Tongue (tissue), 2 donors: ENCODE measurements around the gene DCAF5. TPM values are rescaled to one million over a fixed set of nuclear protein-coding genes. Genes with fewer than 3 reads are reported as not detected.
"Not testable (repeated sequence)": the region's sequence is repeated elsewhere in the genome, so short reads cannot be mapped to it uniquely, and the experiment has no call there.

Source experiments
- DNase-seq: peaks from one replicate; pipeline ENCODE4 v3.0.0-alpha.2; 2015
- total RNA-seq: library from RNA; depleted of rRNA; stranded (reverse); fragments of >200 nt; gene quantifications from one replicate; pipeline ENCODE4 v1.2.3, GENCODE V29; 2014

Gene DCAF5
- total RNA-seq, 1 donor from 2014 or later, result 34.3 TPM

DNA sequence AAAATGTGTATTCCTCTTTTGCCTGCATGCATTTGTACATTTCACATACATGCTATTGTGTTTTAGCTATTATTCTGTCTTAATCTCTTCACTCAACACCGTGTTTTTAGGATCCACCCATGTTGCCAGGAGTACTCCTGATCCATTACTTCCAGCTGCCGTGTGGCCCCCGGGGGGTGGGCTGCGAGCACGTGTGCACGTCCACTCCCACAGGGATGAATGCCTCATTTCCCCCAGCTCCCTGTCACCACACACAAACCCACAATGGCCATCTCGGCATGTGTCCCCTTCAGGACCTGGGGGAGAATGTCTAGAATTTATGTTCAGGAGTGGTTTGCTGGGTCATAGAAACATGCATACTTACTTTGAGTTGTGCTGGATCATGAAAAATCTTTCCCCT lies 111.1 kb downstream of the DCAF5 start:
- DNase-seq, result no peak

- DNase-seq, result no peak
These were observed 112.6 kb downstream of the DCAF5 start for GRCh38 chr14:69040353-69040752.

DNA sequence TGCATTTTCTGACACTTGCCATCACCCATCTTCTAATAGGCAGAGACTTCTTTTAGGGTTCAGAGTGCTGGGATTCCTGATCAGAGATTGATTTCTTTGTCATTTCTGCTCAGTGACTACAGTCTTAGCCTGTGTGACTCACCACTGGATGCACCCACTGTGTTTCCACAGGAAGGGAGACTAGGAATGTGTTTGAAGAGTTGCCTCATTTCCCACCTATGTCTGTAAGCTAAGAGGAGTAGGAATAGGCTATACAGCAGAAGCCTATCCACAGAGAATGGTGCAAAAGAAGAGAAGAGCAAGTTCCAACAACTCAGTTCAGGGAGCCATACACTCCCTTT lies 113.7 kb downstream of the DCAF5 start:
- no peak for DNase-seq

GRCh38 chr14:69038455-69039287 lies 114.2 kb downstream of the DCAF5 start:
- DNase-seq, result peak; percentile 52

DNA sequence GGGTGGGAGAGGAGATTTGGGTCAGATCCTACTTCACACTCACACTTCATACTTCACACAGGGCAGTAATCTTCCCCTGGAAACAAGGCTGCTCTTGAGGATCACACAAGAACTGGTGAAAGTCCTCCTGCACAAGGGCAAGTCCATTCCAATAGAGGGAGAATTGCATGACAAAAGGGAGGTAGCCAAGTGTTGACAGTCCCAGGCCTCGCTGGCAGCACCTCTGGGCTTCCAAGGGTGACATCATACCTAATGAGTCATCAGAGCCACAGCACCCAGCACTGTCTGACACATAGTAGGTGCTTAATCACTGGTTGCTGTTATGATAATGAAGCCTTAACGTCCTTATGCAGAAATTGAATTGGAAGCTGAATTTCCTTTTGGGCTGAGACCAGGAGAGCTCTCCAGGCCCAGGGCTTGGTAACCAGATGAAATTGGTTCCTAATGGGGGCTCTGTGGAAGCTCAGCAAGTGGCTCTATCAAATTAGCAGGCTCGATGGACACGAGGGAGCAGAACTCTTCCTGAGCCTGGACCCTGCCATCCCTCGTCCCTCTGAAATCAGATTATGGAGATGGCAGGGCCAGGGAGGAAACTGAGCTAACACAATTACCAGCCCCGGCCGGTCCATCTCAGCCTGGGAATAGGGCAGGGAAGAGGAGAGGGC lies 115.0 kb downstream of the DCAF5 start:
- no peak for DNase-seq

GRCh38 chr14:69036757-69037506 lies 116.0 kb downstream of the DCAF5 start:
- DNase-seq, result no peak

DNA sequence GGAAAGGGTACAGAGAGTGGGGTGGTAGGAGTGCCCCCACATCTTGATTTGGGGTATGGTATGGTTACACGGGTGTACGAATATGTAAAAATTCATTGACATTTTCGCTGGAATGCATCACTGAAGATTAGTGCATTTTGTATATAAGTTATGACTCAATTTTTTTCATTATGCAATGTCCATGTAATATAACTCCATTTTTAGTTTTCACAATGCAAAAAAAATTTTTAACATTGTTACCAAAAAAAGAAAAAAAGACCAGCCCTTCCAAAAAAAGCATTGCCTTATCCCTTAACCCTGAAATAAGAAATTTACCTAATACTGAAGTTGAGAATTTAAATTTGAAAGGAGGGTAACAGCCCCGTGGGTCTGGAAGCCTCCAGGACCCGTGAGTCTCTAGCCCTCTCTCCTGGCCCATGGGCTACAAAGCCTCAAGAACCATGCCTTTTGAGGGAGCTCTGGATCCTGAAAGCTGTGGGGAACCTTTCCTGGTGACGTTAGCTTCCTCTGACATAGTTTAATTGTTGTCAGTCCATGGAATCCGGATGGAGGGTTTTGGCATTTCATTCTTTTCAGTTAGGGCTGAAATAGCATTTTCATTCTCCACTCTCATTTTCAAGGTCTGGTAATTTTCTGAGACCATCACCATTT lies 118.2 kb downstream of the DCAF5 start:
- no peak for DNase-seq

GRCh38 chr14:69027242-69027913 lies 125.5 kb downstream of the DCAF5 start:
- DNase-seq, result no peak

GRCh38 chr14:69023035-69023434 lies 129.9 kb downstream of the DCAF5 start:
- no peak for DNase-seq

GRCh38 chr14:69022093-69022492 lies 130.8 kb downstream of the DCAF5 start:
- DNase-seq, result not testable (repeated sequence)

GRCh38 chr14:69017706-69018105 lies 135.2 kb downstream of the DCAF5 start:
- no peak for DNase-seq

DNA sequence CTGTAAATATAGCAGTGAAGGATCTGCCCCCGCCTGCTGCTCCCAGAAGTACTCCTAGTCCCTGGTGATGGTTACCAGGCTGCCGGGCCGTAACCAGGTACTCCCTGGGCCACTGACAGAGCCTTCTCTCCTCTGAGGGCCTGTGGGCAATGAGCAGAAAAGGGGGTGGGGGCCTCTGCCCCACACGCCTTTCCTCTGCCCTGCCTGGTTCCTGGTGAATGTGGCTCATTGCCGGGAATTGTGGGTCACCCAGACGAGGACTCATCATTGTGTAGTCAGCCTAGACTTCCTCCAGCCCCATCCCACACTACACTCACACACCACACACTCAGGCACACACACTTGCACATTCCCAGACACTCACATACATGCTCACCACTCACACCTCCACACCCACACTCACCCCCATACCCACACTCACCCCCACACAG lies 138.1 kb downstream of the DCAF5 start:
- DNase-seq, result no peak

DNA sequence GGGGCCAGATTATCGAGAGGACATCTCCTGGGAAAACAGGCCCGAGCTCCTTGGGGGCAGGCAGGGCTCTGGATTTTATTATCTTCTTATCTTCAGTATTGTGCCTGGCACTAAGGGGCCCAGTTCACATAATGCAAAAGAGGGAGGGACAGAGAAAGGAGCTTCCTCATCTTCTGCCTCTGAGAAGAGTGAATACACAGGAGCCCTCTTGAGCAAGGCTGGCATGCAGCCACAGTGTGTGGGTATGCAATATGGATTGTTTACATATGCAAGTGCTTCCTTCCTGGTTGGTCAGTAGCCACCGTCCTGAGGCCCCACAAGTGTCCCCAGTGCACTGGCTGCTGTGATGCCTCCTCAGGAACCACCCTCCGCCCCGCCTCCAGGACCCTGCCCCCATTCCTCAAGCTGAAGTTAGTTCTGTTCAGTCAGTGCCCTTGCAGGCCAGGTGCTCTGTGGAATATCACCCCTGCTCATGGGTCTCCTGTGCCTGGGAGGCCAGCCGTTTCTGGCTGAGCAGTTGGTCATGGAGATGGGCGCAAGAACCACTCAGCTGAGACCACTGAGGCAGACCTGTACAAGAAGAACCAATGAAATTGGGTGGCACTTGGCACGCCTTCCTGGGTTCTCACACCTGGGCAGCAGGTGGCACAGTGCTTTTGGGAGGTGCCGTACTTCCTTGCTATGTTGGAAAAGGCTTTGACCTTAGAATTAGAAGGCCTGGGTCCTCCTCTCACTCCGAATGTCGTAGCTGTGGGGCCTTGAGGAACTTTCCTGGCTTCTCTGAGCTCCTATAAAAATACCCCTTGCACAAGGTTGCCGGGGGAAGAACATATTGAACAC lies 138.8 kb downstream of the DCAF5 start:
- DNase-seq, result peak; percentile 55

DNA sequence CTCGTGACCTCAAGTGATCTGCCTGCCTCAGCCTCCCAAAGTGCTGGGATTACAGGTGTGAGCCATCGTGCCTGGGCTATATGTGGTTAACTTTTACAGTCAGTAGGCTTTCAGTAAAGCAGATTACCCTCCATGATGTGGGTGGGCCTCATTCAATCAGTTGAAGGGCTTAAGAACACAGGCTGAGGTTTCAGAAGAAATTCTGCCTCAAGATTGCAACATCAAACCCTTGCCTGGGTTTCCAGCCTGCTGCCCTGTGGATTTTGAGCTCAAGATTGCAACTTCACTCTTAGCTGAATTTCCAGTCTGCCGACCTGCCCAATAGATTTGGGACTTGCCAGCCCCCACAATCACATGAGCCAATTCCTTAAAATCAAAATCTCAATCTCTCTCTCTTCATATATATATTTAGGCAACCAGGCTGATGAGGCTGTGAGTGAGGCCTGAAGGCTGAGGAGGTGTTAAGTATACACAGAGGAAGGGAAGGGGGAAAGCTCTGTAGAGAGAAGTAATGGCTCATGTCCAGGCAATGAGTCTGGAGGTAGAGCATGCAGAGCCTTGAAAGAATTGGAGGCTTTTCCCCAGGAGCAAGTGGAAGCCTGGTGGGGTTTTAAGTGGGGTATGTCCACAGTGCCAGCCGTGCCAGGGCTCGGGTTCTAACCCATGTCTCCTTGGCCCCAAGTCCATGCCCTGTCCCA lies 140.5 kb downstream of the DCAF5 start:
- no peak for DNase-seq

- no peak for DNase-seq
These were observed 142.3 kb downstream of the DCAF5 start for GRCh38 chr14:69010648-69011047.

- DNase-seq, result peak; percentile 63
These were observed 144.5 kb downstream of the DCAF5 start for GRCh38 chr14:69008421-69008884.

GRCh38 chr14:69006346-69006745 lies 146.6 kb downstream of the DCAF5 start:
- DNase-seq, result no peak

DNA sequence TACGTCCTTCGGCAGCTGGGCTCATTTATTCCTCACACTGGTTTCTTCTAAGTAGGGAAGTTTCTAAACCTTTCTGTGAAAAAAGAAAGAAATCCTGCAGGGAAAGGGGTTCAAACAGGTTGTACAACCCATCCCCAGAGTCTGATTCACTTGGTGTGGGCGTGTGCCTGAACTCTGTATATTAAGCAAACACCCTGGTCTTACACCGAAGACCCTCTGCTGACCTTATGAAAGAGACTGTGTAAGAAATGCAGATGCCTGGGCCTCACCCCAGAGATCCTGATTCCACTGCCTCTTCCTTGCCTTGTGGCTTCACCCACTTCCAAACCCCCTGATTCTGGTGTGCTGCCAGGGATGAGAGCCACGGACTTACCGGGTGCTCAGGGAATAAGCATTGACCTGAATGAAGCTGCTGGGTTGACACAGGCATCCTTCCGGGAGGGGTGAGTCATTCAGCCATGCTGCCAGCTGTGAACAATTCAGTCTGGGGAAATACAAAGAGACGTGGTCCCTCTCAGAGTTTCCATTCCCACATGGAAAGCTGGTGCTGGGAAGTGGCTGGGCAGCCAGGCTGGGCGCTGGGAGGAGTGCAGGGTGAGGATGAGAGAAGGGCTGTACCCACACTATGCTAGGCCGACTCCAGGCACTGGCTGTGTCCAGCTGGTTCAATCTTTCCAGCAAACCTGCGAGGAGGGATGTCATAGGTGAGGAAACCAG lies 147.3 kb downstream of the DCAF5 start:
- DNase-seq, result peak; percentile 50

GRCh38 chr14:69004731-69005431 lies 148.0 kb downstream of the DCAF5 start:
- peak; percentile 35 for DNase-seq
